Measurements from ENCODE around the gene ZNF70. TPM values are rescaled to one million over a fixed set of nuclear protein-coding genes. Genes with fewer than 3 reads are reported as not detected.
A peak's percentile ranks its signal among the peaks of the same experiment; 100 is the strongest.

The ZNF70 gene
- total RNA-seq, 2 donors from 2014 or later, result 6.2 to 7.7 TPM

DNA sequence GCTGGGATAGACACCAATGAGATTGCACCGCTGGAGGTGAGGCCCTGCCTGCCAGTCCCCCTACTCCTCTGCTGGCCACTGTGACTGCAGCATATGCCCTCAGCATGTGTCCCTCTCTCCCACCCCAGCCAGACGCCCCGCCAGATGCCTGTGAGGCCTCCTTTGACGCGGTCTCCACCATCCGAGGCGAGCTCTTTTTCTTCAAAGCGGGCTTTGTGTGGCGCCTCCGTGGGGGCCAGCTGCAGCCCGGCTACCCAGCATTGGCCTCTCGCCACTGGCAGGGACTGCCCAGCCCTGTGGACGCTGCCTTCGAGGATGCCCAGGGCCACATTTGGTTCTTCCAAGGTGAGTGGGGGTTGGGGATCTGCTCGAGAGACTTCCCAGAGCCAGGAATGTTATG, 30.2 kb upstream of the ZNF70 start:
- DNase-seq (ENCODE audit: low spot score), result peak; percentile 76
- intact Hi-C loops (cut with DNase I), result loop anchor here in 1 of 2 donors (5.0 kb wide), 1 partner anchor 66 kb away; no protein-coding TSS in a partner anchor

- intact Hi-C loops (cut with DNase I), result loop anchor here in 1 of 2 donors (5.0 kb wide), 1 partner anchor 67 kb away; no protein-coding TSS in a partner anchor
These were observed 29.3 kb upstream of the ZNF70 start for GRCh38 chr22:23780146-23780748.

GRCh38 chr22:23779731-23780130, 28.8 kb upstream of the ZNF70 start:
- intact Hi-C loops (cut with DNase I), result loop anchor here in 1 of 2 donors (5.0 kb wide), 1 partner anchor 68 kb away; no protein-coding TSS in a partner anchor
- peak; percentile 68 for DNase-seq (ENCODE audit: low spot score)

More at GRCh38 chr22:23780146-23780748, 29.3 kb upstream of the ZNF70 start:
- peak; percentile 71 for DNase-seq (ENCODE audit: low spot score)

DNA sequence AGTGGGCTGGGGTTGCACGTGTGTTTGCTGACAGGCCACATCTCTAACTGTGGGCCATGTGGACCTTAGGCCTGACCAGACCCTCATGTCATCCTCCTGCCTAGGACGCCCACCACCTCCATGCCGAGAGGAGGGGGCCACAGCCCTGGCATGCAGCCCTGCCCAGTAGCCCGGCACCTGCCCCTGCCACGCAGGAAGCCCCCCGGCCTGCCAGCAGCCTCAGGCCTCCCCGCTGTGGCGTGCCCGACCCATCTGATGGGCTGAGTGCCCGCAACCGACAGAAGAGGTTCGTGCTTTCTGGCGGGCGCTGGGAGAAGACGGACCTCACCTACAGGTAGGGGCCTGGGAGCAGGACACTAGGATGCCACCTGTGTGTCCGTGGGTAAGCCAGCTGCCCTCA, 28.2 kb upstream of the ZNF70 start:
- peak; percentile 58 for DNase-seq (ENCODE audit: low spot score)
- intact Hi-C loops (cut with DNase I), result no loop called here

GRCh38 chr22:23778577-23778900, 27.6 kb upstream of the ZNF70 start:
- intact Hi-C loops (cut with DNase I), result no loop called here
- no peak for DNase-seq (ENCODE audit: low spot score)

DNA sequence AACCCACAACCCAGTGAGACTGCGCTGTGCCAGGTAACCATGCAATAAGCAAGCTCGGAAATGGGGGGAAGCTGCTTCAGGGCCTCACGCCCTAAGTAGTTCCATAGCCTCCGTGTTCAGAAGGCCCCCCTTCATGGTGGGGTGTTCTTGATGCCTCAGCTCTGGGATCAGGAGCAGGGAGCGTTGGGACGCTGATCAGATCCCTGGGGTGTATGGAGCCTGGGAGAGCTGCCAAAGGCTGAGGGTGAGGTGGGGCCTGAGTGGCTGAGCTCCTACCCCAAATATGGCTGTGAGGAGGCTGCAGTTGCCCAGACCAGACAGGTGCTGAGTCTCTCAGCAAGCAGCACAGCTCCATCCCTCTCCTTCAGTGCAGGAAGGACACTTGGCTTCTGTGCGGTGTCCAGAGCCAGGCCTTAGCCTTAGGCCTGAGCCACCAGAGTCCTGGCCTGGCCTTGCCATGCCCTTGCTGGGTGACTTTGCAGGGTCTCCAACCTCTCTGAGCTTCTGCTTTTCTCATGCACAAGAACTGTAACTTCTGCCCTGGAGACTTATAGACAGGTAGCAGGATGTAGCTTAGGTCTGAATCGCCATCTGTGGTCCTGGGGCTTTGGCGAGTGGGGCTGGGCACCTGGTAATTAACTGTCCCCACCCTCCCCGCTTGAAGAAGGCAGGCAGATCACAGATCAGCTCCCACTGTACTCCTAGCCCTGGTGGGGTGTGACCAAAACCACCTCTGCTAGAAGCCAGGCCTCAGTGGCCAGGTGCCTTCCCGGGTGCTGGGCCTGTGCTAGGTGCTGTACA, 27.1 kb upstream of the ZNF70 start:
- DNase-seq (ENCODE audit: low spot score), result peak; percentile 79
- intact Hi-C loops (cut with DNase I), result no loop called here

DNA sequence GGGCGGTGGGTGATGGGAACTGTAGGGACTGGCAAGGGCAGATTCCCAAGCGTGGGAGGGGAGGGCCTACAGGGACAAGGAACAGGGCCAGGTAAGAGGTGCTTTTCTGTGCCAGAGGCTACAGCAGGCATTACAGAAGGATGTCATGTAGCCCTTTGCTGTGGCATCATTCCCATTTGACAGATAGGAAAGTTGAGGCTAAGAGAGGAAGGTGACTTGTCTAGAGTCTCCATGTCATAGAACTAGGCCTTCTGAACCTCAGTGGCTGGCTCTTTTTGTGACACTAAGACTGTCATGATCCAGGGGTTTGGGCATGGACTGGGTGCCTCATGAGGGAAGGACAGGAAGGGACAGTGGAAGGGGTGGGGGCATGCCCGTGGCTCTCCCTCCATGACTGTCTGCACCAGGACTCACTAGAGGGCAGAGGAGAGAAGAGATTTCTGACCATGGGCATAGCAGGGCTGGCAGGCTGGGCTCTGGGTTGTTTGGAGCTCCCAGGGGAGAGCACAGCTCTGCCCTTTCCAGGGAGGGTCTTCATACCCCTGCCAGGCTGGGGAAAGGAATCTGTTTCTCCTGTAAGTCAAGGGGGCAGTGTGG, 25.0 kb upstream of the ZNF70 start:
- intact Hi-C loops (cut with DNase I), result no loop called here

GRCh38 chr22:23774922-23775436, 24.1 kb upstream of the ZNF70 start:
- intact Hi-C loops (cut with DNase I), result no loop called here
- peak; percentile 85 for DNase-seq (ENCODE audit: low spot score)

More for the DNA sequence above, 25.0 kb upstream of the ZNF70 start:
- peak; percentile 66 for DNase-seq (ENCODE audit: low spot score)

- intact Hi-C loops (cut with DNase I), result no loop called here
- DNase-seq (ENCODE audit: low spot score), result peak; percentile 34
These were observed 23.4 kb upstream of the ZNF70 start for GRCh38 chr22:23774114-23774921.

DNA sequence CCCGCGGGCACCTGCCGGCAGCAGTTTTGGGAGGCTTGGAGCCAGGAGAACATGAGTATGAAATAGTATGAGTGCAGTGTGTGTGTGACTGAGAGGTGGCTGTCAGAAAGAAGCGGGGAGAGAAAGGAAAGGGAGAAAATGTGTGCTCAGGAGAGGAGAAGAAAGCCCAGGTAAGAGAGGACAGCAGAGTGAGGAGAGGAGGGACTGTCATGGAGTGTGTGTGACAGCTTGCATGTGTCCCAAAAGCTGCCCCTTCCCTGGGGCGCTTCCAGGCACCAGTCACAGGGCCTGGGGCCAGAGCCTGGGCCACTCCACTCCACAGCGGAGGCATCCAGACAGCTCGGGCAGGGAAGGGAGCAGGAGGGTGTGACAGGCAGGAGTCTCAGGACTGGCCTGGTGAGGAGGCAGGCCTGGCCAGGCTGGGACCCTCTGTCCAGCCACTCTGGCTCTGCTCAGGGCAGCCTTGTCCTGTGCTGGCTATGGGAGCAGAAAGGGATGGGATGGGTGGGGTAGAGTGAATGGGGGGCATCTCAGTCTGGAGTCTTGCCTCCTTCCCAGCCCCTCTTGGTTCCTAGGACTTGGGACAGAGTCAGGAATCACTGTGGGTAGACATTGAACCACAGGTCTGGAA, 22.7 kb upstream of the ZNF70 start:
- intact Hi-C loops (cut with DNase I), result no loop called here
- DNase-seq (ENCODE audit: low spot score), result no peak

DNA sequence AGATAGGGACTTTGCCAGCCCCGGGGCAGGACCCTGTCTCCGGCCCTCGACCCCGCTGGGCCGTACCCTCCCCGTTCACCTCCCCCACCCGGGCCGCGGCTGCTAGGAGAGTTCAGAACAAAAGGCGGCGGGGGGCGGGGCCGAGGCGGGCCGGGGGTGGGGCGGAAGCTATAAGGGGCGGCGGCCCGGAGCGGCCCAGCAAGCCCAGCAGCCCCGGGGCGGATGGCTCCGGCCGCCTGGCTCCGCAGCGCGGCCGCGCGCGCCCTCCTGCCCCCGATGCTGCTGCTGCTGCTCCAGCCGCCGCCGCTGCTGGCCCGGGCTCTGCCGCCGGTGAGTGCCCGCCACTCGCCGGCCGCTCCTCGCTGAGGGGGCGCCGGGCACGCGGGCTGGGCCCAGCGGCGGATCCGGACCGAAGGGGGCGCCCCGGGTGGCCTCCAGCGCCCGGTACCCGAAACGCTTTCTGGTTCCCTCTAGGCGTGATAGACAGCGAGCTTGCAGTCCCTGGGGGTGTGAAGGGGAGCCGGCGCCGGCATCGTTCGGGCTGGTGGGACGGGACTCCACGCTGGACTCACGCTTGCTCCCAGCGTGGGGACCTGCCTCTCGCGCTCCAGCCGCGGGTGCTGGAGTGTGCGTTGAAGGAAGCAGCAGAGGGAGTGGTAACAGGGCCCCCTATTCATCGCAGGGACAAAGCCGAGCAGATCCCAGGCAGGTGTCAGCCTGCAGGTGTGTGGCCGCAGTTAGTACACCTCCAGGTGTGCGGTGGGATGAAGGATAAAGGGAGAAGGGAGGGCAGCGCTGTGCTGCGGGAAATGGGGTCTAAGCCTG, 21.9 kb upstream of the ZNF70 start, which contains the start of gene MMP11:
TSS of gene MMP11 (plus strand) at position 201 of the 825 bp plus-strand sequence. CDS start at position 223, 22 bp downstream.
- peak; percentile 79 for DNase-seq (ENCODE audit: low spot score)
- intact Hi-C loops (cut with DNase I), result no loop called here

DNA sequence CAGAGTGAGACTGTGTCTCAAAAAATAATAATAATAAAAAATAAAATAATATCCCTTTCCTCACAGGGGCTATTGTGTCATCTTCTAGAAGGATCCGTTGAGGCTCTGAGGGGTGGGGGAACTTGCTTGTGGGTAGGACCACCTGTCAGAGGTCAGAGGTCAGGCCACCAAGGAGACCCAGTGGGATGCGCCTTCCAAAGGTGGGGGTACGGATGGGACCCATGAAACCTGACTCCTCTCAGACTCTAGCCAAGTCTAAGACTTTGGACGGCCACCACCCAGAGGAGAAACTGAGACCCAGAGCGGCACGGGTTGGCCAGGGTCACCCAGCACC, 21.4 kb upstream of the ZNF70 start:
- intact Hi-C loops (cut with DNase I), result no loop called here

DNA sequence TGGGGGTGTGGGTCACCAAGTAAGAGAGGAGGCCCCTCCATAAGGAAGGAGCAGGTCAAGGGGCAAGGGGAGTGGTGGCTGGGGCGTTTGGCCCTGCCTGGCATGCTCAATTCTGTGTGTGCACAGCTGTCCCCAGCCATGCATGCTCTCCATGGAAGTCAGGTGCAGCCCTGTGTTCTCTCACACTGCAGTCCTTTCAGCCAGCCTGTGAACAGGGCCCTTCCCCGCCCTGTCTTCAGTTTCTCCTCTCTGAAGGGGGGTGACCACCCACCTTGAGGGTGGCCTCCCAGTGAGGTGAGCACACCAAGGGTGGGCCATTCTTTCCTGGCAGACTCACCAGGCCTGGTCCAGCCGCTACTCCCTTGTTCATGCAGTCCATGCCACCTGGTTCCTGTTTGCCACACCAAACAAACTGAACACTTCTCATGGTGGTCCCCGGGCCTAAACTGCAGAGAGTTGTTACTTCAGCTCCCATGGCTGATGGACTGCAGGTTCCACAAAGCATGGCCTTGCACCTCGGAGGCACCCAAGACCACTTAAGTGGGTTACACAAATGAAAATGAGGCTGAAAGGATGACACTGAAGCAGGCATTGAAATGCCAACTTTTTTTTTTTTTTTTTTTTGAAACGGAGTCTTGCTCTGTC, 18.5 kb upstream of the ZNF70 start:
- intact Hi-C loops (cut with DNase I), result loop anchor here (5.0 to 10.0 kb wide), 3 partner anchors 68 to 225 kb away; partner anchors contain the start of gene DERL3 (in 1 of the 2)
- no peak for DNase-seq (ENCODE audit: low spot score)

More for the DNA sequence above, 21.4 kb upstream of the ZNF70 start:
- DNase-seq (ENCODE audit: low spot score), result no peak

GRCh38 chr22:23767673-23768548, 17.0 kb upstream of the ZNF70 start, which contains the start of gene CHCHD10:
Gene CHCHD10, minus strand, starts transcription at chr22:23767972. Its CDS starts 98 bp downstream, at chr22:23767874.
- intact Hi-C loops (cut with DNase I), result loop anchor here (5.0 to 10.0 kb wide), 3 partner anchors 69 to 223 kb away; partner anchors contain the start of gene DERL3 (in 1 of the 2)
- DNase-seq (ENCODE audit: low spot score), result peak; percentile 95

DNA sequence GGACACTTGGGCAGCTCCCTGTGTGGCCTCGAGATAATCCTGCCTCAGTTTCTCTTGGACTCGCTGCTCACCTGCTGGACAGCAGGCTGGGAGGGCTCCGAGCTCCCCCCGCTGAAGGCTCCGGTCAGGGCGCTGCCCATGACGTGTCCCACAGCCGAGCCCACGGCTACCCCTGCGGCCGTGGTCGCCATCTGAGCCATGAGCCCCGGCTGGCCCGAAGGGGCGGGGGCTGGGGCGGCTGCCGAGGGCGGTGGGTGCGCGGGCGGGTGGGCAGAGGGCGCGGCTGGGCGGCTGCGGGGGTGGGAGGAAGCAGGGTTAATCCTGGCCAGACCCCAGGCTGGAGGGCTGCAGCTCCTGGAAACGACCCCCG, 16.4 kb upstream of the ZNF70 start:
- no peak for DNase-seq (ENCODE audit: low spot score)
- intact Hi-C loops (cut with DNase I), result loop anchor here (5.0 to 10.0 kb wide), 3 partner anchors 70 to 222 kb away; partner anchors contain the start of gene DERL3 (in 1 of the 2)
